Activated naive CD8-positive, alpha-beta T cell treated with anti-CD3 and anti-CD28 coated beads for 36 hours (primary cell): ENCODE measurements around the gene TMEM126A. TPM values are rescaled to one million over a fixed set of nuclear protein-coding genes. Genes with fewer than 3 reads are reported as not detected.
"Not testable (repeated sequence)": the region's sequence is repeated elsewhere in the genome, so short reads cannot be mapped to it uniquely, and the experiment has no call there.

Experiments used
- DNase-seq: peaks from one replicate; pipeline ENCODE4 v3.0.0; 2021
- H3K27ac Mint-ChIP-seq: one replicate; pipeline ENCODE4 v1.8.0; 2022; ENCODE audit warnings: mild to moderate bottlenecking, moderate library complexity, mixed read lengths
- H3K27me3 Mint-ChIP-seq: one replicate; pipeline ENCODE4 v1.8.0; 2022; ENCODE audit warnings: mild to moderate bottlenecking, mixed read lengths
- H3K36me3 Mint-ChIP-seq: one replicate; pipeline ENCODE4 v1.8.0; 2021; ENCODE audit warnings: mild to moderate bottlenecking, mixed read lengths
- H3K4me1 Mint-ChIP-seq: one replicate; pipeline ENCODE4 v1.8.0; 2021; ENCODE audit warnings: mixed read lengths
- H3K4me3 Mint-ChIP-seq: one replicate; pipeline ENCODE4 v1.8.0; 2022; ENCODE audit warnings: mild to moderate bottlenecking, moderate library complexity, mixed read lengths
- H3K9me3 Mint-ChIP-seq: one replicate; pipeline ENCODE4 v1.8.0; 2022; ENCODE audit warnings: mixed read lengths
- total RNA-seq, 2 experiments: library from RNA; stranded (reverse); gene quantifications; one replicate each; pipeline ENCODE4 v1.2.3, GENCODE V29; 2021

The TMEM126A gene
- total RNA-seq, 2 experiments from 2014 or later: 53.7 to 55.9 TPM

DNA sequence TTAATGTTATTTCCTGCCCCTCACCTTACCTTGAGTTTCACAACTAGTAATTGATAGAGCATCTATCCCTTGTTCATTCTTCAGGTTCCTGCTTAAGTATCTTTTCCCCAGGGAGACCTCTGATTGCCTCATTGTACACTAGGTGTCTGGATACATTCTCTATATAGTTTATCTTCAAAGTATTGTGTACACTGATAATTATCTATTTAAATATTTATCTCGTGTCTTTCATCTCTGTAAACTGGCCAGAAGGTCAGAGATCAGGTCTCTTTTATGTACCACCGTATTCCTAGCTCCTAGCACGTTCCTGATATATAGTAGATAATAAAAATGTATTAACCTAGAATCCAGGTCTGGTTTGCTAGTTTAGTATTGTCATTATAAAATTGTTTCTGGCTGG lies 13.0 kb upstream of the TMEM126A start:
- H3K27ac Mint-ChIP-seq: no peak overlapping the region
- DNase-seq: no peak
- no peaks in the 10 kb centered on the region for H3K27me3 Mint-ChIP-seq
- peaks cover 14% of the 10 kb centered on the region for H3K4me1 Mint-ChIP-seq
- H3K9me3 Mint-ChIP-seq: no peaks in the 10 kb centered on the region
- H3K4me3 Mint-ChIP-seq: no peak overlapping the region
- H3K36me3 Mint-ChIP-seq: peaks cover 28% of the 10 kb centered on the region

- H3K4me1 Mint-ChIP-seq: no peaks in the 10 kb centered on the region
- H3K27ac Mint-ChIP-seq: no peak overlapping the region
- peaks cover 16% of the 10 kb centered on the region for H3K27me3 Mint-ChIP-seq
- no peak for DNase-seq
- no peak overlapping the region for H3K4me3 Mint-ChIP-seq
- H3K36me3 Mint-ChIP-seq: peaks cover 6% of the 10 kb centered on the region
- no peaks in the 10 kb centered on the region for H3K9me3 Mint-ChIP-seq
Measured at GRCh38 chr11:85643191-85643614, 4.6 kb upstream of the TMEM126A start.

DNA sequence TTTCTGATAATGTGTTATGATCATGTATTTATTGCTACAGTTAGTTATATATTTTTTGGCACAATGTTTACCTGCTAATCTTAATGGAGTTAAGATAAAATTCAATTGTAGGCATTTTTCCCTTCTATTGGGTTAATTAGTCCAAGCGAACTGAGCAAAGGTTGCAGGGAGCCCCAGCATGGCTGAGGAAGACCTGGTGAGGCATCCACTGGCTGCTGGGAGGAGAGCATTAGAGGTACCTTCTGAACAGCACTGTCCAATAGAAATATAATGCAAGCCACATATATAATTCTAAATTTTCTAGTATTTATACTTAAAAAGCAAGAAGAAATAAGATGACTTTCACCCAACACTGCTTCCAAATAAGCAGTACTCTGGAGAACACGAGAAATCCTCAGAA lies 689 bp upstream of the TMEM126A start:
- H3K36me3 Mint-ChIP-seq: peaks cover 9% of the 10 kb centered on the region
- H3K4me3 Mint-ChIP-seq: peak overlapping the region; percentile 90
- no peaks in the 10 kb centered on the region for H3K9me3 Mint-ChIP-seq
- H3K27ac Mint-ChIP-seq: peak overlapping the region; percentile 87
- H3K27me3 Mint-ChIP-seq: peaks cover 14% of the 10 kb centered on the region
- H3K4me1 Mint-ChIP-seq: peaks cover 17% of the 10 kb centered on the region
- DNase-seq: no peak

- Mint-ChIP-seq H3K27ac (peak overlapping the region; percentile 50), H3K4me3 (no peak overlapping the region), H3K4me1 (peaks cover 36% of the 10 kb centered on the region), H3K36me3 (peaks cover 11% of the 10 kb centered on the region), H3K9me3 (no peaks in the 10 kb centered on the region), H3K27me3 (no peaks in the 10 kb centered on the region)
- DNase-seq: no peak
Measured at GRCh38 chr11:85651118-85651517, 3.4 kb downstream of the TMEM126A start.

DNA sequence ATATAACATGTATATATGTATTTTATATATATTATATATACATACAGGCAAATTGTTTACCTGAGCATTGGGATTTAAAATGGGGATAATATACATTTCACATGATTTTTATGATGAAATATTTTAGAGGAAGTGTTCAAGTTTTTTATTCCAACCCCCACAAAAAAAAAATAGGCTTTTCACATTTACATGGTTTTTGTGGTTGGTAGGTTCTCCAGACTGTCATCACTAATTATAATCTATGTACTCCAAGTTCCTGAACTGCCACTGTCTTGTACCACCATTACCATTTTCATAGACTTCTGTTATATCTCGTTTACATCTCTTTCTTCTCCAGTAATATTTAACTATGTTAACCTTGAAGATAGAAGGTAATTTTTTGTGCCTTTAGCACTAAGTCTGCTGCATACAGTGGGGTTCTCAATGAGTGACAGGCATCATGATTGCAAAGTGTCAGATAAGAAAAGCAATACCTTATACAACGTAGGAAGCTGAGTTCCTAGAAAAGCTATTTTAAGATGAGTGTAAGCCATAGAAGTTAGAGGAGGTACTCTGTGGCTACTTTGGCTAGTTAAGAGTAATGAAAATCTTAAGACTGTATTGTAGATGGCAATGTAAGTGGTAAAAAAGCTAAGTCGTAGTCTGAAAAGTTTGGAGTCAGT lies 5.2 kb downstream of the TMEM126A start:
- peaks cover 45% of the 10 kb centered on the region for H3K4me1 Mint-ChIP-seq
- no peak overlapping the region for H3K4me3 Mint-ChIP-seq
- DNase-seq: no peak
- H3K36me3 Mint-ChIP-seq: peaks cover 16% of the 10 kb centered on the region
- H3K9me3 Mint-ChIP-seq: no peaks in the 10 kb centered on the region
- no peaks in the 10 kb centered on the region for H3K27me3 Mint-ChIP-seq
- H3K27ac Mint-ChIP-seq: peak overlapping the region; percentile 36

- H3K27ac Mint-ChIP-seq, DNase-seq, H3K9me3 Mint-ChIP-seq, H3K4me3 Mint-ChIP-seq, H3K27me3 Mint-ChIP-seq: not testable (repeated sequence)
- peaks cover 52% of the 10 kb centered on the region for H3K4me1 Mint-ChIP-seq
- H3K36me3 Mint-ChIP-seq: peaks cover 20% of the 10 kb centered on the region
Measured at GRCh38 chr11:85654343-85654742, 6.6 kb downstream of the TMEM126A start.

GRCh38 chr11:85656777-85657176 lies 9.0 kb downstream of the TMEM126A start:
- DNase-seq: no peak
- Mint-ChIP-seq H3K27ac (peak overlapping the region; percentile 72), H3K27me3 (no peaks in the 10 kb centered on the region), H3K36me3 (peaks cover 34% of the 10 kb centered on the region), H3K4me3 (no peak overlapping the region), H3K4me1 (peaks cover 63% of the 10 kb centered on the region), H3K9me3 (no peaks in the 10 kb centered on the region)

DNA sequence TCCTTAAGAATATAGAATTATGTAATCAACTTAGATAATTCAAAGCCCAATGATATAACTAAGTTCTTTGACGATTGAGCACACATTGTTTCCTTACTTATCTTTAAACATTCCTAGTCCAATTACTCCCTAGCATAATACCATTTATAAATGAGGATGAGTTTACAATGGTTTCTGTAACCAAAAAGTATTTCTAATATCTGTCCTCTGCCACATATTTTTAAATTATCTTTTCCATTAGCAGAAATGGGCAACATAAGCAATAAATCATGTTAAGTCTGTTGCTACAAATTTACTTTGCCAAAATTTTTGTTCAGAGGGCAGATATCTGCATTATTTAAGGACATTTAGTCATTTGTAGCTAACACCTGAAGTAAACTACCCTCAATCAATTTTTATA lies 10.4 kb downstream of the TMEM126A start:
- H3K4me1 Mint-ChIP-seq: peaks cover 53% of the 10 kb centered on the region
- no peak for DNase-seq
- H3K9me3 Mint-ChIP-seq: no peaks in the 10 kb centered on the region
- no peak overlapping the region for H3K4me3 Mint-ChIP-seq
- H3K27me3 Mint-ChIP-seq: no peaks in the 10 kb centered on the region
- H3K36me3 Mint-ChIP-seq: peaks cover 38% of the 10 kb centered on the region
- H3K27ac Mint-ChIP-seq: no peak overlapping the region

- DNase-seq: no peak
- H3K4me3 Mint-ChIP-seq: peak overlapping the region; percentile 76
- H3K4me1 Mint-ChIP-seq: peaks cover 42% of the 10 kb centered on the region
- H3K27ac Mint-ChIP-seq: no peak overlapping the region
- peaks cover 42% of the 10 kb centered on the region for H3K36me3 Mint-ChIP-seq
- H3K27me3 Mint-ChIP-seq: peaks cover 3% of the 10 kb centered on the region
- no peaks in the 10 kb centered on the region for H3K9me3 Mint-ChIP-seq
Measured at GRCh38 chr11:85661972-85662664, 14.4 kb downstream of the TMEM126A start.

- no peak for DNase-seq
- peak overlapping the region; percentile 98 for H3K4me3 Mint-ChIP-seq
- H3K27ac Mint-ChIP-seq: peak overlapping the region; percentile 98
- no peaks in the 10 kb centered on the region for H3K9me3 Mint-ChIP-seq
- peaks cover 3% of the 10 kb centered on the region for H3K27me3 Mint-ChIP-seq
- H3K4me1 Mint-ChIP-seq: peaks cover 38% of the 10 kb centered on the region
- H3K36me3 Mint-ChIP-seq: peaks cover 40% of the 10 kb centered on the region
Measured at GRCh38 chr11:85663080-85663752, 15.4 kb downstream of the TMEM126A start.

GRCh38 chr11:85663753-85664614 lies 16.2 kb downstream of the TMEM126A start:
- Mint-ChIP-seq H3K36me3 (peaks cover 36% of the 10 kb centered on the region), H3K27ac (peak overlapping the region; percentile 98), H3K27me3 (peaks cover 3% of the 10 kb centered on the region), H3K9me3 (no peaks in the 10 kb centered on the region), H3K4me3 (peak overlapping the region; percentile 98), H3K4me1 (peaks cover 32% of the 10 kb centered on the region)
- DNase-seq: peak; percentile 88

DNA sequence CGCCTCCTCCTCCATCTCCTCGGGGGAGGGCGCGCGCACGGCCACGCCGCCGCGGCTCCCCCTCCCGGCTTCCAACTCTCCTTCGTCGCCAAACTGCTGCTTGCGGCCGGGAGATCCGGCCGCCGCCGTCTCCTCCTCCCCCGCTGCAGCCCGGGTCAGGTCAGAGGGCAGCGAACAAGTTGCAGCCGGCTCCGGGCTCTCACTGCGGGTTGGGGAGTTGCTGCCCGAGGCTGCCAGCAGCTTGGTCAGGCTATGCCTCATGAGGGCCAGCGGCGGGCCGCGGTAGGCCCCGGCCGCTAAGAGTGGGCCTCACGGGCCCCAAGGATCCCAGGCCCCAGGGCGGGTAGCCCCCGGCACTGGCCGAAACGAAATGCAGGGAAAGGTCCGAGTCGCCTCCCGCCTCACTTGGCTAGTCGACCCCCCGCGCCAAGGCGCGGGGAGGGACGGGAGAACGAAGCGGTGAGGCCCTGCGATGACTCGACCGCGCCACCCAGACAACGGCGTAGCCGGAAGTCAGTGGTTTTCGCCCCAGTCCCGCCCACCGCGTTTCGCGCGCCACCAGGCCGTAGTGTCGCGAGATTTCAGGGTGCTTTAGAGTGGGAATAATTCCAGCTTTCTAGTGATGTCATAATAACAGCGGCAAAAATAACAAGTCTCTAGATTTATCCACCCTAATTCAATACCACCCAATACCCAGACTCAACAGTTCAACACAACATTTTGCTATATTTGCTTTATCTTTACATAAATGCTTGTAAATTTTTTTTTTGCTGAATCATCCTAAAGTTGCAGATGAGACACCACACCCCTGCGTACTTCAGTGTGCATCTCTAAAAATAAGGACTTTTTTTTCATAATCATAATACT lies 17.1 kb downstream of the TMEM126A start, which contains the start of gene CREBZF:
TSS of gene CREBZF (minus strand) at position 515 of the 867 bp plus-strand sequence. CDS start at position 261, 254 bp downstream.
- peaks cover 32% of the 10 kb centered on the region for H3K36me3 Mint-ChIP-seq
- peak; percentile 95 for DNase-seq
- peak within 1 kb of the TSS; percentile 98 for H3K4me3 Mint-ChIP-seq
- peaks cover 3% of the 10 kb centered on the region for H3K27me3 Mint-ChIP-seq
- H3K4me1 Mint-ChIP-seq: peaks cover 24% of the 10 kb centered on the region
- no peaks in the 10 kb centered on the region for H3K9me3 Mint-ChIP-seq
- H3K27ac Mint-ChIP-seq: peak within 1 kb of the TSS; percentile 98

GRCh38 chr11:85665733-85666132 lies 18.0 kb downstream of the TMEM126A start:
- no peaks in the 10 kb centered on the region for H3K9me3 Mint-ChIP-seq
- peaks cover 16% of the 10 kb centered on the region for H3K4me1 Mint-ChIP-seq
- peaks cover 24% of the 10 kb centered on the region for H3K36me3 Mint-ChIP-seq
- DNase-seq: no peak
- peaks cover 3% of the 10 kb centered on the region for H3K27me3 Mint-ChIP-seq
- H3K27ac Mint-ChIP-seq: peak overlapping the region; percentile 98
- H3K4me3 Mint-ChIP-seq: peak overlapping the region; percentile 98

GRCh38 chr11:85666687-85667086 lies 18.9 kb downstream of the TMEM126A start:
- no peak for DNase-seq
- H3K27ac Mint-ChIP-seq: no peak overlapping the region
- H3K4me1 Mint-ChIP-seq: peaks cover 8% of the 10 kb centered on the region
- H3K36me3 Mint-ChIP-seq: peaks cover 15% of the 10 kb centered on the region
- H3K27me3 Mint-ChIP-seq: peaks cover 3% of the 10 kb centered on the region
- H3K9me3 Mint-ChIP-seq: no peaks in the 10 kb centered on the region
- no peak overlapping the region for H3K4me3 Mint-ChIP-seq
